Stomach (tissue), 4 donors: ENCODE measurements around the gene FHIP1A.

Experiments
- EP300 ChIP-seq: sonication (generic); formaldehyde crosslinking; IDR thresholded peaks from one replicate; pipeline ENCODE4 v1.6.1; 2017; ENCODE audit warnings: antibody characterized with exemption
- POLR2A ChIP-seq, 4 donors: fragments of 450-650 bp; IDR thresholded peaks; one replicate each; pipeline ENCODE4 v1.6.1; 2016; ENCODE audit warnings: antibody characterized with exemption in 4 of 4, control low read depth in 2 of 4, mild to moderate bottlenecking in 1 of 4, moderate library complexity in 1 of 4
- POLR2AphosphoS5 ChIP-seq, 3 donors: sonication (generic); formaldehyde crosslinking; IDR thresholded peaks; one replicate each; pipeline ENCODE4 v1.6.1; 2016; ENCODE audit warnings: antibody characterized with exemption in 3 of 3
- TF ChIP-seq, protein P1 (sequence below), 7 experiments: fragments of 450-650 bp in 4 of 7; fragments of 200-600 bp in 3 of 7; sonication (generic) in 3 of 7; IDR thresholded peaks; one replicate each; pipeline ENCODE4 v1.5.1; 2016 to 2019; ENCODE audit warnings: antibody characterized with exemption in 7 of 7, control low read depth in 2 of 7, mild to moderate bottlenecking in 1 of 7

DNA sequence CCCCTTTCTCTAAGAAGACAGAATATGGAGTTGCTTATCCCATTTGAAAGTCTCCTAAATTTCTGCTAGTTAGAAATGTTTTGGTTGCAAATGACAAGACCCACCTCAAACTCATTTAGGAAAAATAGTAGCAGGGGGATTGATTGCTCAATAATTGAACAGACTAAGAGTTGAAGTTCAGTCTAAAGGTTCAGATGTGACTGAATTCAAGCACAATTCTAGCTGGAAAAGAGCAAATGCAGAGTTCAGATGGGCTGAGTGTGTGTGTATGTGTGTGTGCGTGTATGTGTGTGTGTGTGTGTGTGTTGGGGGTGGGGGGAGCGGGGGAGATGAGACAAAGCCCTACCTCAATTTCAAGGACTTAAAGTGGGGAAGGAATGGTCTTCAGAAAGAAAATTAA, 47.9 kb upstream of the FHIP1A start:
- TF ChIP-seq, protein P1, sequence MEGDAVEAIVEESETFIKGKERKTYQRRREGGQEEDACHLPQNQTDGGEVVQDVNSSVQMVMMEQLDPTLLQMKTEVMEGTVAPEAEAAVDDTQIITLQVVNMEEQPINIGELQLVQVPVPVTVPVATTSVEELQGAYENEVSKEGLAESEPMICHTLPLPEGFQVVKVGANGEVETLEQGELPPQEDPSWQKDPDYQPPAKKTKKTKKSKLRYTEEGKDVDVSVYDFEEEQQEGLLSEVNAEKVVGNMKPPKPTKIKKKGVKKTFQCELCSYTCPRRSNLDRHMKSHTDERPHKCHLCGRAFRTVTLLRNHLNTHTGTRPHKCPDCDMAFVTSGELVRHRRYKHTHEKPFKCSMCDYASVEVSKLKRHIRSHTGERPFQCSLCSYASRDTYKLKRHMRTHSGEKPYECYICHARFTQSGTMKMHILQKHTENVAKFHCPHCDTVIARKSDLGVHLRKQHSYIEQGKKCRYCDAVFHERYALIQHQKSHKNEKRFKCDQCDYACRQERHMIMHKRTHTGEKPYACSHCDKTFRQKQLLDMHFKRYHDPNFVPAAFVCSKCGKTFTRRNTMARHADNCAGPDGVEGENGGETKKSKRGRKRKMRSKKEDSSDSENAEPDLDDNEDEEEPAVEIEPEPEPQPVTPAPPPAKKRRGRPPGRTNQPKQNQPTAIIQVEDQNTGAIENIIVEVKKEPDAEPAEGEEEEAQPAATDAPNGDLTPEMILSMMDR (IDR thresholded peaks at IDR 0.05): no peak
- no peak for TF ChIP-seq POLR2A (IDR thresholded peaks at IDR 0.05)
- TF ChIP-seq EP300: no peak
- TF ChIP-seq POLR2AphosphoS5 (IDR thresholded peaks at IDR 0.05): no peak
